SK-N-MC (cell line): ENCODE data around the gene MTHFD1.

ENCODE experiments used
- EZH2 ChIP-seq: fragments of 200-600 bp; sonication (generic); IDR thresholded peaks from one replicate; pipeline ENCODE4 v1.6.1; 2017; ENCODE audit warnings: antibody characterized with exemption
- FOXP2 ChIP-seq: optimal IDR thresholded peaks from 2 replicates; pipeline ENCODE3; 2011; ENCODE audit warnings: mild to moderate bottlenecking, moderate library complexity; ENCODE audit not compliant: insufficient read depth; ENCODE audit errors: extremely low read length, control extremely low read depth
- POLR2AphosphoS5 ChIP-seq: IDR thresholded peaks from 2 replicates; pipeline ENCODE4 v1.6.1; 2012; ENCODE audit warnings: mild to moderate bottlenecking, low read depth, low read length, borderline replicate concordance

GRCh38 chr14:64488590-64489099 is 100.5 kb downstream of the MTHFD1 start:
- TF ChIP-seq EZH2 = no peak
- TF ChIP-seq POLR2AphosphoS5 = no peak
- no peak for TF ChIP-seq FOXP2
